Activated CD4-positive, alpha-beta T cell treated with anti-CD3 and anti-CD28 coated beads for 4 hours (primary cell): Measurements from ENCODE around the gene FLG.
"Not testable (repeated sequence)": the region's sequence is repeated elsewhere in the genome, so short reads cannot be mapped to it uniquely, and the experiment has no call there.

ENCODE experiments used
- DNase-seq, 2 donors: peaks; one replicate each; pipeline ENCODE4 v3.0.0-alpha.2; 2020

Gene FLG

DNA sequence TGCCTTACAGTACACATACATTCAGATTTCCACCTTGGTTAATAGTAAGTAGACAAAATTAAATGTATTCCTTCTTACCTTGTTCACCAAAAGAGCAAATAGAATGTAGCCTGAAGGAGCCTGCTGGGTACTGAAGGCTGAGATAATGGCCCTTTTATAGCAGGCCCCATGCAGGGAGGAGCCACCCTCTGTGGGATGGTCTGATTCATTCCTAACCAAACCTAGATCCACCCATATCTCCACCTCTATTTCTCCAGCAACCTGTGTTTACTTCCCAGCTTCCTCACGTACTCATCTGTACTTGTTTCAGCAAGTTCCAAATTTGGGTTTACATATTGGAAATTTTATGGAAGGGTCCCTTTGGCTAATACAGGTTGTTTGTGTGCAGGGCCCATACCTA lies at the start of gene FLG:
TSS of gene FLG (minus strand) at position 129 of the 400 bp plus-strand sequence. CDS start 9,783 bp downstream, outside the sequence.
- DNase-seq = no peak

DNA sequence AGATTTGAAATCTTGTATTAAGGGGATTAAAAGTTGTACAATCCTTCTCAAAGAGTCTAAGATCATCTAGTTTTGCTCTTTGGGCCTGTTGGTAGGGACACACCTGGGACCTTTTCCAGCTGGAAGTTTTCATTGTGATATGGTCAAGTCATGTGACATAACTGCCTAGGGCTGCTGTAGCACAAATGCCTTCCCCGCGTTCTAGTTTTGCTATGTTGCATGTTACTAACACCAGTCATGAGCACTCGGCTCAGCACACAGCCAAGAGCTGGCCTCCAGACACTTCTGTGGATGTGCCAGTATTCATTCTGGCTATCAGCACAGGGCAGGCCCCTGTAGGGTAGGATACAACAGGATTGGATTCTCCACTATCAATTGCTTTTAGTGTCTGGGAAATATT lies 49.4 kb upstream of the FLG start:
- DNase-seq = no peak

DNA sequence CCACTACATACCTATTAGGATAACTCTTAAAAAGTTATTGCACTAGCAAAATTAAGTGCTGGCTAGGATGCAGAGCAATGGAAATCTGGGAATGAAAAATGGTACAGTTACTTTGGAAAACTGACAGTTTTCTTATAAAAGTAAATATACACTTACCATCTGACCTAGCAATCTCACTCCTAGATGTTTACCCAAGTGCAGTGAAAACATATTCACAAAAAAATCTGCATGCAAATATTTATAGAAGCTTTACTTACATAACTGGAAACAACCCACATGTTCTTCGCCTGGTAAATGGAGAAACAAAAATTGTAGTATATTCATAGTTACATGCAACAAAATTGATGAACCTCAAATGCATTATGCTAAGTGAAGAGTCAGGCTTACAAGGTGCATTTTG lies 47.6 kb upstream of the FLG start:
- DNase-seq = no peak

DNA sequence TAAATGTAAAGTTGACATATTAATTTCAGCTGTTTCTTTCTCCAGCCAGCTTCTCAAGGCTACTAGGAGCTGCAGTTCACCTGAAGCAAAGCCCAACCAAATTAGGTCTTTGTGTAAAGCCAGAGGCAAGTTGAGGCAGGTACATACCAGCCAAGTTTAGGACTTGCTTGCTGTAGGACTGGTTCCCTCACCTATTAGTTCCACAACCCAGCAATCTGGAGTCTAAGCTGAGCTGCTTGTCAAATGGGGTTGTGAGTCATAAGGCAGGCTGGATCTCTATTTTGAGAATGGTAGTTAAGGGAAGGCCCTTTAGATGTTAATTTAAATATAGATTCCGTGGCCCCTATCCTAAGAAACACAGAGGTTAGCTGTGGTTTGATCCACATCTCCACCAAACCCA lies 42.4 kb upstream of the FLG start:
- DNase-seq = no peak

DNA sequence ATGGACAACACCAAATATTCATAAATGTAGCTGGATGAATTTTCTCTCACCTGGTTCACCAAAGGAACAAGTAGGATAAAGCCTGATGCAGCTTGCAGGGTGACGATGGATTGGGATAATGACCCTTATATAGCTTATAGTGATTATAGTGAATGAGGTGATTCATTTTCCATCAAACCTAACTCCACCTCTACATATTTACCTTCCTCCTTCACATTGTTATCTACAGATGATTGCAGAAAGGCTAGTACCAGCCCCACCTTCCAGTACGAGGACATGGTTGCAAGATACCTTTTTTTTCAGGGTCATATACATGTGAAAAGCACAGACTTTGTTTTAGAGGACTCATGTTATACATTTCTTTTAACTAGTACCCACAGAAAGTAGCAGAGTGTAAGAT lies 34.9 kb upstream of the FLG start, which contains the start of gene FLG2:
TSS of gene FLG2 (minus strand) at position 101 of the 400 bp plus-strand sequence. CDS start 1,122 bp downstream, outside the sequence.
- no peak for DNase-seq

DNA sequence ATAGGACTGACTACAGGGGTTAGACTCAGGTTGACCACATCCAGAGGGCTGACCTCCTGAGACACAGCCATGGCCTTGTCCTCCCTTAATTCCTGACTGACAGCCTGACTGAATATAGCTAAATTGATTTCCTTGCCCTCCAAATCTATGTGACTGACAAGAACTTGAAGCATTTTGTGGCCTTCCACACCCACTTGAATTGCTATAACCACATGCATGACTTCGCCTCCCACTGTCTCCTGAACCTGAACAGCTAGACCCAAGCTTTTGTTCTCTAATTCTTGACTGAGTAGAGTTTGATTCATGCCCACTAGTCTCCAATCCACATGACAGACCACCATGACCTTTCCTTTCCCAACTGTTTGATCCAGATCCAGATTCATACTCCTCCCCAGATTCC lies 31.7 kb upstream of the FLG start:
- no peak for DNase-seq

DNA sequence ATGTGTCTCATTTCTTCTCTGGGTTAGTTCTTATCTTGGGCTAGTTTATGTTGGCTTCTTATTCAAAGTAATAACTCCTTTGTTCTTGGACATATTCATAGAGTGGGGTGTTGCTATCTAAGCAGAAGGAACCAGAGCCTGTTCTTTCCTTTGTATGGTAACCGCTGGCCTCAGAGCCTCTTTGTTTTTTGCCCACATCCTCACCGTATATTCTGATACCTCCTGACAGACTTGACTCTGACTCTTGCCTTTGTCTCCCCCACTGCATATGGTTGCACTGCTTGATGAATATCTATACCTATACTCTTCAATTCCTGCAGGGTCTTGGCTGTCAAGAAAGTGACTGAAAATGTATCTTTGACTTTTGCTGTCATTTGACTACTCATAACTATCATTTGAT lies 24.6 kb upstream of the FLG start:
- DNase-seq = no peak

DNA sequence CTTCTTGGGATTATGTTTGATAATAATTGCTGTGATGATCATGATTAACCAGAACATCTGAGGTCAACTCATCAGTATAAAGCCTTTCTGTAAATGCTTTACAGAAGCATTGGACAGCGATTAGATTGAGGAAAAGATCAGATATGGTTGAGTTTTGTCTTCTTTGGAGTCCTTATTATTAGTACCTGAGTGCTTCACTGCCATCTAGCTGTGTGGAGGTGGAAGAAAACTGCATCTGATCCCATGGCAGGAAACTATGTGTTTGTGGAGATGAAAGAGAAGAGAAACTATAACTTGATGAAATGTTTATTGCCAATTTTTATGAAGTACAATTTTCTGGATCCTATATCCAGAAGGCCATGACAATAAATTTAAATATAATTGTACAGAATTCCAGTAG lies 23.4 kb upstream of the FLG start:
- no peak for DNase-seq

DNA sequence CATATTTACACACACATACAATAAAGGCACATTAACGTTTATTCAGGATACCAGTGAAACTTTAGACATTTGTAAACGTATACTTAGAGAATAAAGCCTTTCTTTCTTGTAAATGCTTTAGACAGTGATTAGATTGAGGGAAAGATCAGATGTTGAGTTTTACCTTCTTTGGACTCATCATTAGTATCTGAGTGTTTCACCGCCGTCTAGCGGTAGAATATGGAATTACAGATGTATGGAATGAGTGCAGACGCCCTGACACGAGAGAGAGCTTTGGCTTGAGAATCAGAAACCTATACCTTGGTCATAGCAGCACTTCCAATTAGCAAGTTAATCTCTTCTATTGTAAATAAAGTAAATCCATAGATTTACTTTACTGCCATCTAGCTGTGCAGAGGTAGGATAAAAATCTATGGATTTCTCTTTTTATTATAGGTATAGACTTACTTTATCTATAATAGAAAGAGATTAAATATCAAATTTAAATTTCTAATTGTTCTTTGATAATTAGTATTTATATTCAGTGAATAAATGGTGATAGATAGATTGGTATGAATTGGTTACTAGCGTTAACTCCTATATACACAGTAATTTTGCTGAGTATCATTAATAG lies 22.2 kb upstream of the FLG start:
- DNase-seq = peak; percentile 24 to 66

DNA sequence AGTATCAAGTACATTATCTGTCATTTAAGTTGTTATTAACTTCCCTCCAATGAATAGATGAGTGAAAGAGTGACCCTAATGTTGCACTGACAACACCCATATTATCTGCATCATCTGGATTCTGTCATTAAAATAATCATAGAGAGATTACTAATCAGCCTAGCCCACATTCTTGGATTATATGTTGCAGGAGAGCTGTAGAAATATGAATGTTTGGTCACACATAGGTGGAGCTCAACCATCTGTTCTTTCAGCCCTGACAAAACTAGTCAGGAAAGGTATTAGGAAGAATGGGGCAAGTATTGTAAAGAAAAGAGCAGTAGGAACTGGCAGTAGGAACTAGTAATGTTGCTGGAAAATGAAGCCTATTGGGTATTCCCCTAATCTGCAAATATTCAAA lies 19.4 kb upstream of the FLG start:
- no peak for DNase-seq

DNA sequence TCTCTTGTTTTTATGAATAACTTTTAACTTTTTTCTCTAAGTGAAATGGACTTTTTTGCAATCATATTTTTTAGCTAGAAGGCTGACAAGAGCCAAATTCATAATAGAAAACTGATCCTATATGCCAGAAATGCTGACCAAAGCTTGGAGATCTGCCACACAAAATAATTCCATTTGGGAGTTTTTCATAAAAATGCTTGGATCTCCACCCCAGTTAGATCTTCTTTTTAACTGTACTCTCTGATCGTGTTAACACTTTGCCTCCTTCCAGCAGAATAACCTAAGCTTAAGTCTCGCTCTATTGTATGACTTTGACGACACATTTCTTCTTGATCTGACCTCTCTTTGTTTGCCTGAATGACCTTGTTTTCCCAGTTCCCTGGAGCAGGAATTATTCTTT lies 18.0 kb upstream of the FLG start:
- no peak for DNase-seq

DNA sequence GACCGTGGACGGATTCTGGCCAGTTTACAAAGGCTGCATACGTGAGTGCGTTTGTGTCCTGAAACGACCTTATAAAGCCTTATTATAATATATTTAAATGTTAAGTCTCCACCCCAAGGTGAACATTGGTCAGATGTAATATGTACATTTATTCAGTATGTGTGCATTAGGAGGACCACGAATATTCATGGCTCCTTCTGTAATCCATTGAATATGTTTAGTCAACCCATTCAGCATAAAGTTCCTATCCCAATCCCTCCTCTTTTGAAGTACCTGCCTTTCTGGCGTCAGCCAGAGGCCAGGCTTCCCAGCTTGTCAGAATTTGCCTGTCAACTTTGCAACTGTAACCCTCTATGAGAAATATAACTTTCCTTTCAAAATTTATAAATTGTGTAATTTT lies 10.4 kb upstream of the FLG start:
- DNase-seq = no peak

DNA sequence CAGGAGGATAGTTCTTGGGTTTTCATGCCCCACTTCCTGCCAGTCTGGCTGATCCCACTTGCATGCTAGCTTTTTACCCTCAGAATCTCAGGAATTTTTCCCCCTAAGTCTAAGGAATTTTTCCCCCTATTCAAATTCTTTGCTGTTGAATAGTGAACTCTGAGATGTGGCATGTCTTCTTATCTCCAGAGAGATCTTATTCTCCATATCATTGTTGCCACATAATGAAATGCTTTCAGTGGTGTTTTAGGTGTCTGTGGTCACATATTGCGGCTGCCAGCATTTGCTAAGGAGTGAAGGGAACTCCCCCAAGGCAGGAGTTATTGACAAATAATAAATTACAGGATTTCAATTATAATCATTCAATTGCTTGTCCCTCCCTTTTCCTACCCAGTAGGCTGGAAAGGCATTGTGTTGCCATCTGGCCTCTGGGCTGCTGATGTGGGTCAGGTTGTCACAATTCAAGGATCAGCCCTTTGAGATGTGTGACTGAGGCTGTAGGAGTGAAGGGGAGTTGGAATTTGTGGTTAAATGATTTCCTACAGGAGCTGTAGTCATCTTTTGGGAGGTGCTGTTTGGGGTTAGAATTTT lies 3.9 kb upstream of the FLG start:
- no peak for DNase-seq

DNA sequence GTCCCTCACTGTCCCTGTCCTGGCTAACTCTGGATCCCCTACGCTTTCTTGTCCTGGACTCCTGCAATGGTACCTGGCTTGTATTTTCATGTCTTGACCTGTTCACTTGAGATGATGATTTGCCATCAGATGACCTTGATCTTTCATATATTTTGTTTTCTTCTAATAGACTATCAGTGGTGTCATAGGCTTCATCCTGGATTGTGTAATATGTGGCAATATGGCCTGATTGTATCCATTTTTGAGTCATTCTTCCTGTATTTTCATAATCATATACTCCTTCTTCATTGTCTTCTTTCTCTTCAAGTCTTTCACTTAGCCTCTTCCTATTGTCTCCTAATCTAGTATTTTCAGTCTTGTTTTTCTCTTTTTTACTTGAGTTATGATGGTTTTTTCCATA lies 11.1 kb downstream of the FLG start:
- DNase-seq = no peak

DNA sequence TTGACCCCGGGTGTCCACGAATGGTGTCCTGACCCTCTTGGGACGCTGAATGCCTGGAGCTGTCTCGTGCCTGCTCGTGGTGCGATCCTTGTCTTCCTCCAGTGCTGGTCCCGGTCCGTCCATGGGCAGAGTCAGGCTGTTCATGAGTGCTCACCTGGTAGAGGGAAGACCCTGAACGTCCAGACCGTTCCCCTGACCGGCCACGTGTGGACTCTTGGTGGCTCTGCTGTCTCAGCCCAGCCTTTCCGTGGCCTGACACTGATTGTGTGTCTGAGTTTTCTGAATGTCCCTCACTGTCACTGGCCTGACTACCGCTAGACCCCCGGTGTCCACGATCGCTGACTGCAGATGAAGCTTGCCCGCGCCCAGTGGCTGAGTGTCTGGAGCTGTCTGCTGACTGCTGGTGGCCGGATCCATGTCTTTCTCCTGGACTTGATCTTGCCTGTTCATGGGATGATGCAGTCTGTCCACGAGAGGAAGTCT lies 11.7 kb downstream of the FLG start:
- DNase-seq = no peak

DNA sequence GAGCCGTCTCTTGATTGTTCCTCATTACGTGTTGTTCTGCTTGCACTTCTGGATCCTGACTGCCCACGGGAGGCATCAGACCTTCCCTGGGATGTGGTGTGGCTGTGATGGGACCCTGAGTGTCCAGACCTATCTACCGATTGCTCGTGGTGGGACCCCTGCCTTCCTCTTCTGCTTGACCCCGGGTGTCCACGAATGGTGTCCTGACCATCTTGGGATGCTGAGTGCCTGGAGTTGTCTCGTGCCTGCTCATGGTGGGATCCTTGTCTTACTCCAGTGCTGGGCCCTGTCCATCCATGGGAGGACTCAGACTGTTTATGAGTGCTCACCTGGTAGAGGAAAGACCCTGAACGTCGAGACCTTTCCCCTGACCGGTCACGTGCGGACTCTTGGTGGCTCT lies 12.9 kb downstream of the FLG start:
- not testable (repeated sequence) for DNase-seq

DNA sequence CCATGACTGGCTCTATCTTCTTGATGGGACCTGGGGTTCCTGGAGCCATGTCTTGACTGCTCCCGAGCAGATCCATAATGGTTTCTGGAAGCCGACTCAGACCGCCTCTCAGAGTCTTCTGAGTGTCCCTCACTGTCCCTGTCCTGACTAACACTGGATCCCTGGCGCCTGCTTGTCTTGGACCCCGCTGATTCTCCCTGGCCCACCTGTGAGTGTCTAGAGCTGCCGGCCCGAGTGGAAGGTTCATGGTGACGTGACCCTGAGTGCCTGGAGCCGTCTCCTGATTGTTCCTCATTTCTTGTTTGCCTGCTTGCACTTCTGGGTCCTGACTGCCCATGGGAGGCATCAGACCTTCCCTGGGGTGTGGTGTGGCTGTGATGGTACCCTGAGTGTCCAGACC lies 15.1 kb downstream of the FLG start:
- no peak for DNase-seq

DNA sequence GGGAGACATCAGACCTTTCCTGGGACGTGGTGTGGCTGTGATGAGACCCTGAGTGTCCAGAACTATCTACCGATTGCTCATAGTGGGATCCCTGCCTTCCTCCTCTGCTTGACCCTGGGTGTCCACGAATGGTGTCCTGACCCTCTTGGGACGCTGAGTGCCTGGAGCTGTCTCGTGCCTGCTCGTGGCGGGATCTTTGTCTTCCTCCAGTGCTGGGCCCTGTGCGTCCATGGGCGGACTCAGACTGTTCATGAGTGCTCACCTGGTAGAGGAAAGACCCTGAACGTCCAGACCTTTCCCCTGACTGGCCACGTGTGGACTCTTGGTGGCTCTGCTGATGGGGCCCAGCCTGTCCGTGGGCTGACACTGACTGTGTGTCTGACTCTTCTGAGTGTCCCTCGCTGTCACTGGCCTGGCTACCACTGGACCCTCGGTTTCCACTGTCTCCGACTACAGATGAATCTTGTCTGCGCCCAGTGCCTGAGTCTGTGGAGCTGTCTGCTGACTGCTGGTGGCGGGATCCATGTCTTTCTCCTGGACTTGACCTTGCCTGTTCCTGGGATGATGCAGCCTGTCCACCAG lies 15.6 kb downstream of the FLG start:
- not testable (repeated sequence) for DNase-seq

DNA sequence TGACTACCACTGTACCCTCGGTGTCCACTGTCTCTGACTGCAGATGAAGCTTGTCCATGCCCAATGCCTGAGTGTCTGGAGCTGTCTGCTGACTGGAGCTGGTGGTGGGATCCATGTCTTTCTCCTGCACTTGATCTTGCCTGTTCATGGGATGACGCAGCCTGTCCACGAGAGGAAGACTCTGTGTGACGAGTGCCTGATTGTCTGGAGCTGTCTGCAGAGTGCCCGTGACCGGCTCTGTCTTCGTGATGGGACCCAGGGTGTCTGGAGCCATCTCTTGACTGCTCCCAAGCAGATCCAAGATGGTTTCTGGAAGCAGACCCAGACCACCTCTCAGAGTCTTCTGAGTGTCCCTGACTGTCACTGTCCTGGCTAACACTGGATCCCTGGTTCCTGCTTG lies 16.3 kb downstream of the FLG start:
- not testable (repeated sequence) for DNase-seq

DNA sequence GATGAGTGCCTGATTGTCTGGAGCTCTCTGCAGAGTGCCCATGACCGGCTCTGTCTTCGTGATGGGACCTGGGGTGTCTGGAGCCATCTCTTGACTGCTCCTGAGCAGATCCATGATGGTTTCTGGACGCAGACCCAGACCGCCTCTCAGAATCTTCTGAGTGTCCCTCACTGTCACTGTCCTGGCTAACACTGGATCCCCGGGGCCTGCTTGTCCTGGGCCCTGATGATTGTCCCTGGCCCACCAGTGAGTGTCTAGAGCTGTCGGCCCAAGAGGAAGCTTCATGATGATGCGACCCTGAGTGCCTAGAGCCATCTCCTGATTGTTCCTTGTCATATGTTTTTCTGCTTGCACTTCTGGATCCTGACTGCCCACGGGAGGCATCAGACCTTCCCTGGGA lies 17.1 kb downstream of the FLG start:
- not testable (repeated sequence) for DNase-seq

DNA sequence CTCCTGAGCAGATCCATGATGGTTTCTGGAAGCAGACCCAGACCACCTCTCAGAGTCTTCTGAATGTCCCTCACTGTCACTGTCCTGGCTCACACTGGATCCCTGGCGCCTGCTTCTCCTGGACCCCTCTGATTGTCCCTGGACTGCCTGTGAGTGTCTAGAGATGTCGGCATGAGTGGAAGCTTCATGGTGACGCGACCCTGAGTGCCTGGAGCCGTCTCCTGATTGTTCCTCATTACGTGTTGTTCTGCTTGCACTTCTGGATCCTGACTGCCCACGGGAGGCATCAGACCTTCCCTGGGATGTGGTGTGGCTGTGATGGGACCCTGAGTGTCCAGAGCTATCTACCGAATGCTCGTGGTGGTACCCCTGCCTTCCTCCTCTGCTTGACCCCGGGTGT lies 18.9 kb downstream of the FLG start:
- DNase-seq = not testable (repeated sequence)

DNA sequence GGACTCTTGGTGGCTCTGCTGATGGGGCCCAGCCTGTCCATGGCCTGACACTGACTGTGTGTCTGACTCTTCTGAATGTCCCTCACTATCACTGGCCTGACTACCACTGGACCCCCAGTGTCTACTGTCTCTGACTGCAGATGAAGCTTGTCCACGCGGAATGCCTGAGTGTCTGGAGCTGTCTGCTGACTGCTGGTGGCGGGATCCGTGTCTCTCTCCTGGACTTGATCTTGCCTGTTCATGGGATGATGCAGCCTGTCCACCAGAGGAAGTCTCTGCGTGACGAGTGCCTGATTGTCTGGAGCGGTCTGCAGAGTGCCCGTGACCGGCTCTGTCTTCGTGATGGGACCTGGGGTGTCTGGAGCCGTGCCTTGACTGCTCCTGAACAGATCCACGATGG lies 20.3 kb downstream of the FLG start:
- DNase-seq = not testable (repeated sequence)

DNA sequence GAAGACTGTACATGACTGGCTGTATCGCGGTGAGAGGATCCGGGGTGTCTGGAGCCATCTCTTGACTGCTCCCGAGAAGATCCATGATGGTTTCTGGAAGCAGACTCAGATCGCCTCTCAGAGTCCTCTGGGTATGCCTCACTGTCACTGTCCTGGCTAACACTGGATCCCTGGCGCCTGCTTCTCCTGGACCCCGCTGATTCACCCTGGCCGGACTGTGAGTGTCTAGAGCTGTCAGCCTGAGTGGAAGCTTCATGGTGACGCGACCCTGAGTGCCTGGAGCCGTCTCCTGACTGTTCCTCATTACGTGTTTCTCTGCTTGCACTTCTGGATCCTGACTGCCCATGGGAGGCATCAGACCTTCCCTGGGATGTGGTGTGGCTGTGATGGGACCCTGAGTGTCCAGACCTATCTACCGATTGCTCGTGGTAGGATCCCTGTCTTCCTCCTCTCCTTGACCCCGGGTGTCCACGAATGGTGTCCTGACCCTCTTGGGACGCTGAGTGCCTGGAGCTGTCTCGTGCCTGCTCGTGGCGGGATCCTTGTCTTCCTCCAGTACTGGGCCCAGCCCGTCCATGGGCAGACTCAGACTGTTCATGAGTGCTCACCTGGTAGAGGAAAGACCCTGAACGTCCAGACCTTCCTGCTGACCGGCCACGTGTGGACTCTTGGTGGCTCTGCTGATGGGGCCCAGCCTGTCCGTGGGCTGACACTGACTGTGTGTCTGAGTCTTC lies 21.7 kb downstream of the FLG start:
- DNase-seq = not testable (repeated sequence)

DNA sequence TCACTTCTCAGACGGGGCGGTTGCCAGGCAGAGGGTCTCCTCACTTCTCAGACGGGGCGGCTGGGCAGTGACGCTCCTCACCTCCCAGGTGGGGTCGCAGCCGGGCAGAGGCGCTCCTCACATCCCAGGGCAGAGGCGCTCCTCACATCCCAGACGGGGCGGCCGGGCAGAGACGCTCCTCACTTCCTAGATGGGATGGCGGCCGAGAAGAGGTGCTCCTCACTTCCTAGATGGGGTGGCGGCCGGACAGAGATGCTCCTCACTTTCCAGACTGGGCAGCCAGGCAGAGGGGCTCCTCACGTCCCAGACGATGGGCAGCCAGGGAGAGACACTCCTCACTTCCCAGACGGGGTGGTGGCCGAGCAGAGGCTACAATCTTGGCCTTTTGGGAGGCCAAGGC lies 68.6 kb downstream of the FLG start:
- not testable (repeated sequence) for DNase-seq
